Mucosa of stomach (tissue), 1 donor: ENCODE data around the gene MYO7A.
A peak's percentile ranks its signal among the peaks of the same experiment; 100 is the strongest.

ENCODE experiments used
- H3K27me3 ChIP-seq: one replicate; pipeline ENCODE4 v1.7.0; 2013; ENCODE audit warnings: mild to moderate bottlenecking, low read length; ENCODE audit not compliant: control insufficient read depth, insufficient read depth
- H3K36me3 ChIP-seq: one replicate; pipeline ENCODE4 v1.7.0; 2013; ENCODE audit warnings: low read length; ENCODE audit not compliant: control insufficient read depth, insufficient read depth
- H3K4me1 ChIP-seq: one replicate; pipeline ENCODE4 v1.7.0; 2013; ENCODE audit warnings: mild to moderate bottlenecking, low read length; ENCODE audit not compliant: control insufficient read depth, insufficient read depth
- H3K4me3 ChIP-seq: one replicate; pipeline ENCODE4 v1.7.0; 2013; ENCODE audit warnings: low read length
- H3K9ac ChIP-seq: one replicate; pipeline ENCODE4 v1.7.0; 2013; ENCODE audit warnings: mild to moderate bottlenecking, low read length, moderate library complexity
- H3K9me3 ChIP-seq: one replicate; pipeline ENCODE4 v1.7.0; 2013; ENCODE audit warnings: mild to moderate bottlenecking, low read length, moderate library complexity; ENCODE audit not compliant: control insufficient read depth
- donor health status: Pancreatic carcinoma.

The MYO7A gene

DNA sequence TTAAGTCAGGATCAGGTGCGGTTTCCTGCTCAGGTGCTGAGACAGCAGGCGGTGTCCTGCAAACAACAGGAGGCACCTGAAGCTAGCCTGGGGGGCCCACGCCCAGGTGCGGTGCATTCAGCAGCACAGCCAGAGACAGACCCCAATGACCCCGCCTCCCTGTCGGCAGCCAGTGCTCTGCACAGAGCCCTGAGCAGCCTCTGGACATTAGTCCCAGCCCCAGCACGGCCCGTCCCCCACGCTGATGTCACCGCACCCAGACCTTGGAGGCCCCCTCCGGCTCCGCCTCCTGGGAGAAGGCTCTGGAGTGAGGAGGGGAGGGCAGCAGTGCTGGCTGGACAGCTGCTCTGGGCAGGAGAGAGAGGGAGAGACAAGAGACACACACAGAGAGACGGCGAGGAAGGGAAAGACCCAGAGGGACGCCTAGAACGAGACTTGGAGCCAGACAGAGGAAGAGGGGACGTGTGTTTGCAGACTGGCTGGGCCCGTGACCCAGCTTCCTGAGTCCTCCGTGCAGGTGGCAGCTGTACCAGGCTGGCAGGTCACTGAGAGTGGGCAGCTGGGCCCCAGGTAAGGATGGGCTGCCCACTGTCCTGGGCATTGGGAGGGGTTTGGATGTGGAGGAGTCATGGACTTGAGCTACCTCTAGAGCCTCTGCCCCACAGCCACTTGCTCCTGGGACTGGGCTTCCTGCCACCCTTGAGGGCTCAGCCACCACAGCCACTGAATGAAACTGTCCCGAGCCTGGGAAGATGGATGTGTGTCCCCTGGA lies at the start of gene MYO7A:
Gene MYO7A (plus strand): TSS at position 327 of the 772 bp plus-strand sequence. CDS start 2,389 bp downstream, outside the sequence.
- peaks cover 7% of the 10 kb centered on the region for H3K36me3 ChIP-seq
- no peaks in the 10 kb centered on the region for H3K9me3 ChIP-seq
- peak within 1 kb of the TSS; percentile 17 for H3K9ac ChIP-seq
- no peaks in the 10 kb centered on the region for H3K27me3 ChIP-seq
- peaks cover 20% of the 10 kb centered on the region for H3K4me1 ChIP-seq
- H3K4me3 ChIP-seq: peak within 1 kb of the TSS; percentile 2

DNA sequence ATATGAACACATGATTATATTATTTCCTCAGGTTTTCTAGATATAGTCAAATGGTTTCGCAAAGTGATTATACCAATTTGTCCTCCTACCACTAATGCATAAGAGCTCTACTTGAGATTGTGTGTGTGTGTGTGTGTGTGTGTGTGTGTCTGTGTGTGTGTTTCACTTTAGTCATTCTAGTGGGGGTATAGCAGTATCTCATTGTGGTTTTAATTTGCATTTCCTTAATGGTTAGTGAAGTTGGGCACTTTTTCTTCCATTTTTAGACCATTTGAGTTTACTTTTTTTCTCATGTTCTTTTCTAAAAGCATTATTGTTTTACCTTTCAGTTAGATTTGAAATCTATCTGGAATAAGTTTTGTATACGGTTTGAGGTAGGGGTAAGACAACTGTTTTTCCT lies 48.4 kb upstream of the MYO7A start:
- H3K27me3 ChIP-seq: no peaks in the 10 kb centered on the region
- H3K4me1 ChIP-seq: peaks cover 70% of the 10 kb centered on the region
- H3K4me3 ChIP-seq: no peak overlapping the region
- no peaks in the 10 kb centered on the region for H3K9me3 ChIP-seq
- no peaks in the 10 kb centered on the region for H3K36me3 ChIP-seq
- no peak overlapping the region for H3K9ac ChIP-seq

DNA sequence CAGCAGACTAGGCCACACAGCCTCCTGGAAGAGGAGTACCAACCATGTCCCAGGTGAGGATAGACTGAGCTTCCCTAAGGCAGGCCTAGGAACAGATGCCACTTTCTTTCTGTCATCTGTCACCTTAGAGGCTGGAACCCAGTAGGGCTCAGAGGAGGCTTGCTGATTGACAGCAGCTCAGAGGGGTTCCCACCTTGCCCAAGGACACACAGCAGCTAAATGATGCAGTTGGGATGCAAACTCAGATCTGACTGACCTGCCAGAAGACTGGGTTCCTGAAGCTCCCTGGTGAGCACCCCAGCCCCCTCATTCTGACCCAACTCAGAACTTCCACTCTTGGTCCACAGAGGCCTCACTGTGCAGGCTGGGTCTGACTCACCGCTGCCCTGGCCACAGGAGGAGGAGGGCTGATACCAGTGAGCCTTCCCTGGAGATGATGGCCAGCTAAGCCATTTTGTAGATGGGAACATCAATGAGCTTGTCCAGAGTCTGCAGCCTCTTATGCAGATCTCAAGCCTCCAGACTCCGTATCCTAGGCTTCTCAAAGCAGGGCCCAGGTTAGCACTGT lies 47.3 kb upstream of the MYO7A start:
- Histone ChIP-seq H3K27me3 (no peaks in the 10 kb centered on the region), H3K9ac (peak overlapping the region; percentile 3), H3K36me3 (no peaks in the 10 kb centered on the region), H3K4me1 (peaks cover 71% of the 10 kb centered on the region), H3K4me3 (no peak overlapping the region), H3K9me3 (no peaks in the 10 kb centered on the region)

DNA sequence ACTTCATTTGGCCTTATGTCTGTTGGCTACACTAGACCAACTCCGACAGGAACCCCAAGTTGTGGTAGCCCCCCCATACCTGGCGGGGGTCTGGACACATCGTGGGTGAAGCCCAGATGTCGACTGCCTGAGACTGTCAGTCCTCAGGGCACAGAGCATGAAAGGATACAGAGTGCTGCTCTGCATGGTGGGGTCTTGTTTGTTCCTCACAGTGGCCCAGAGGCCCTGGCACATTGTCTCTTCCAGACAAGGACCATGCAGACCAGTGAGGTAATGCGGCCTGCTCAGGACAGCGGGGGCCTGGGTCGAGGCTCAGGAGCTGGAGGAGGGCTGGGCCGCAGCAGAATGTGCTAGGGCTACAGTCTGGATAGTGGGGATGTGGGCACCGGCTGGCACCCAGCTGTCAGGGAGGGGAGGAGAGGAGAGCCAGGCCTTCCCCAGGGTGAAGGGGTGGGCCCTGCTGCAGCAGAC lies 46.6 kb upstream of the MYO7A start:
- peaks cover 71% of the 10 kb centered on the region for H3K4me1 ChIP-seq
- H3K4me3 ChIP-seq: no peak overlapping the region
- peaks cover 6% of the 10 kb centered on the region for H3K36me3 ChIP-seq
- no peaks in the 10 kb centered on the region for H3K9me3 ChIP-seq
- peak overlapping the region; percentile 60 for H3K9ac ChIP-seq
- H3K27me3 ChIP-seq: no peaks in the 10 kb centered on the region

DNA sequence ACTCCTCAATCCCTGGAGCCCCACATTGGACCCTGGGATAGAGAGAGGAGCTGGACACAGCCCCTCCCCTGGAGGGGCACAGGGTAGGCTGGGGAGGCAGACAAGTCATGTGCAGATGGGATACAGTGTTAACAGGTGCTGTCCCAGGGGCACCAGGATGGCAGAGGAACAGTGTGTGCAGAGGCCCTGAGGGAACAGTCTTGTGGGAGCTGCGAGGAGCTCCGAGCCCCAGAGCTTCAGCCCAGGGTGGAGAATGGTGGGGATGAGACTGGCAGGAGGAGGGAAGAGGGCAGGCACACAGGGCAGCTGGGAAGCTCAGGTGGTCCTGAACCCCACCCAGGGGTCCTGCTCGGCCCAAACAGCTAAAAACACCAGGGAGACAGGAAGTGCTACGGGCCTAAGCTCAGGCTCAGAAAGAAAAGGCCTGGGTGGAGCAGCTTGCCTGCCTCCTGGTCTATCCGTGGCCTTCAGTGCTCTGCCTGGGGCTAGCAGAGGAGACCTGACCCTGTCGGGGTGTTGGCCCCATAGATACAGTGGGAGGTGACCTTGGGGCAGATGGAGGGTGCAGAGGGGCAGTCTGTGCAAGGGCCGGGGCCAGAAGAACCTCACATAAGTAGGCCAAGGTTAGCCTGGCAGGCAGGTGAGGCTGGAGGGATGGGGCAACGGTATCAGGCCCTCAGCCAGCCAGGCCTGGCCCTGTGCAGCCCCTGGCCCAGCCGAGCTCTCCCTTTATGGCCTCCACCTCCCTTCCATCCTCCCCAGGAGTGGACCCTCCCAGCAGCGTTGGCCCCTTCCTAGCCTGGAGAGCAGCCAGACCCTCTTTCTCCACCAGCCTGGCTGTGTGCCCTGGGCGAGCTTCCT lies 45.8 kb upstream of the MYO7A start:
- Histone ChIP-seq H3K4me3 (no peak overlapping the region), H3K9ac (peak overlapping the region; percentile 60), H3K4me1 (peaks cover 74% of the 10 kb centered on the region)

DNA sequence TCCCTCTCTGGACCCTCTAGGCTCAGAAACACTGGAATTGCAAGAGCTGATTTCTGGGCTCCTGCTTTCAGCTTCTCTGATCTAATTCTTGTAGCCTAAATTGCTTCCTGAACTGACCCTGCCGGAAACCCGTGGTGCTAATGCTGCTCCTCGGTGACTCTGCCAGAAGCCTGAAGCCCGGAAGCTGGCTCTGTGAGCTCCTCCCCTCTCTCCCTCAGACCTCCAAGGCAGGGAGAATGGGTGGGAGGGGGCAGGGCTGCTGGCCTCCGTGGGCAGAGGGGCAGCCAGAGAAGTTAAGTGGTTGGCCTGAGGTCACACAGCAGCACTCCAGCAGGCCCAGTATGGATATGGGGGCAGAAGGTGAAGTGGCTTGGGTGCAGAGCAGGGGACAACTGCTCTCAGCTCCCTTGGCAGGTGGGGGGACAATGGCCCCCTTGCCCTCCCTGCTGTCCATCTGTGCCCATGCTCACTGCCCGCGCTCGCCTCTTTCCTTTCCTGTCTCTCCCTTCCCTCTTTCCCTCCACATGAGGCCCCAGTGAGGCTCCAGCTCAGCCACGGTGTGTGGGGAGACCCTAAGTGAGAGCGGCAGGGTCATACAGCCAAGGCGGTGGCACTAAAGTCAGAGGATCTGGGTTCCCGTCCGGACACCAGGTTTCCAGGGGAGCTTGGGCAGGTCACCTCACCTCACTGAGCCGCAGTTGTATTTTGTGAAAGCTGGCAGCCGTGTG lies 45.0 kb upstream of the MYO7A start:
- H3K4me1 ChIP-seq: peaks cover 78% of the 10 kb centered on the region
- H3K9me3 ChIP-seq: no peaks in the 10 kb centered on the region
- H3K36me3 ChIP-seq: peaks cover 8% of the 10 kb centered on the region
- peak overlapping the region; percentile 60 for H3K9ac ChIP-seq
- H3K4me3 ChIP-seq: no peak overlapping the region
- no peaks in the 10 kb centered on the region for H3K27me3 ChIP-seq

More for the DNA sequence above, 45.8 kb upstream of the MYO7A start:
- peaks cover 8% of the 10 kb centered on the region for H3K36me3 ChIP-seq
- no peaks in the 10 kb centered on the region for H3K9me3 ChIP-seq
- H3K27me3 ChIP-seq: no peaks in the 10 kb centered on the region

DNA sequence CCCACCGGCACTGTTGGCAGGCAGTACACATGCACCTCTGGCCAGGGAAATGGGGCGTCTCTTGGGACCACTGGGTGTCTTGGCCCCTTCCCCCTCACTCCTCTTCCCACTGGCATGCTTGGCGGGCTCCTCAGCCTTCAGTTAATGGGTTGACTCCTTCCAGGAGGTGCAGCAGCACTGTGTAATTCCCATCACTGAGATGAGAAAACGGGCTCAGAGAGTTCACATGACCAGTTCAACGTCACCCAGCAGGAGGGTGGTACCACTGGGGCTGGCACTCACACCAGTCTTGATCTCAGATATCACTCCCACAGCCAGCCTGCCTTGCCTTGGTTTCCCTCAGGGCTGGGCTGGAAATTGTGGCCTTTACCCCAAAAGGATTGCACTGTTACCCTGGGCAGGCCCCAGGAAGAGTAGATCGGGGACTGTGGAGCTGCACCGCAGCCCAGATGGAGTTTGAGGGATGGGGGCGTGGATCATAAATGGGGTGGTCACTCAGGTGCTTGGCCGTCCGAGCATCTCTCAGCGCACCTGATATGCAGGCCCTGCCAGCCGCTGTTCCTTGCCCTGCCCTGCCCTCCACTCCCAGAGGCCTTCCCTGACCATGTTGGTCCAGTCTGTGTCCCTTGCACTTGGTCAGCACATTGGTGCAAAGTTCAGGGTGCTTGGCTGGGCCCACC lies 44.3 kb upstream of the MYO7A start:
- peaks cover 8% of the 10 kb centered on the region for H3K36me3 ChIP-seq
- peak overlapping the region; percentile 60 for H3K9ac ChIP-seq
- H3K4me3 ChIP-seq: no peak overlapping the region
- peaks cover 85% of the 10 kb centered on the region for H3K4me1 ChIP-seq
- H3K9me3 ChIP-seq: no peaks in the 10 kb centered on the region
- no peaks in the 10 kb centered on the region for H3K27me3 ChIP-seq

DNA sequence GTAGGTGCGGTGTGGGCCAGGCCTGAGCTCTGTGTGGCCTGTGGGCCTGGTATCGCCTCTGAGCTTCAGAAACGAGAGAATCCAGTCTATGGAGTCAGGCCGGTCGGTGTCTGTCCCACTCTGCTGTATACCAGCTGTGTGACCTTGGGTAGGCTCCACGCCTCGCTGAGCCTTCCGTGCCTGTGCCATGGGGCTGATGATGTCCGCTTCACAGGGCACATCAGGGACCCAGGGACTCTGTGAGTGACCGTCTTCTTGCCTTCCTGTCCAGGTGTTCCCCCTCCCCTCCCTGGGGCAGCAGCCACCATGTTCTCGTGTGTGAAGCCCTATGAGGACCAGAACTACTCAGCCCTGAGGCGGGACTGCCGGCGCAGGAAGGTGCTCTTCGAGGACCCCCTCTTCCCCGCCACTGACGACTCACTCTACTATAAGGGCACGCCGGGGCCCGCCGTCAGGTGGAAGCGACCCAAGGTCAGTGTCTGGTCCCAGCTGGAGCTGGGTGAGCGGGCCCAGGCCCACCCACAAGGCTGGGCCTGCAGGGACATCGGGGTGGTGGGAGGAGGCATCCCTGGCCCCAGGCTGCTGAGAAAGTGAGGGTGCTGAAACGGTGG lies 43.4 kb upstream of the MYO7A start:
- Histone ChIP-seq H3K4me3 (no peak overlapping the region), H3K9me3 (no peaks in the 10 kb centered on the region), H3K36me3 (peaks cover 8% of the 10 kb centered on the region), H3K4me1 (peaks cover 95% of the 10 kb centered on the region), H3K27me3 (no peaks in the 10 kb centered on the region), H3K9ac (peak overlapping the region; percentile 27)

DNA sequence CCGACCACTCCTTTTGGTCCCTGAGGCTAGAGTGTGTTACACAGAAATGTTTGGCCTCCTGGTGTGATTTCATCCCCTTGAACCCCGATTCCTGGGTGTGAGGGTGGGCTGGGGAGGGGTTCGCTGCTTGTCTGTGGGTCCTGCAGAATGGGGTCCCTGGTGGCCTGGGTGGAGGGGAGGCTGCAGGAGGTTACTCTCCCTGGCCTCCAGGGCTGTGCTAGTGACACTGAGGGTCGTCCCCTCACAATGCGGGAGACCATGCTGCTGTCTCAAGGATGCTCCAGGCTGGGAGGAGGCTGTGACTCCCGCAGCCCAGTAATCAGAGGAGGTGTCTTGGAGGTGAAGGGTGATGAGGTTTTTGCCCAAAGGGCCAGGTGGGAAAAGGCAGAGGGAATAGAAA lies 42.4 kb upstream of the MYO7A start:
- Histone ChIP-seq H3K9me3 (no peaks in the 10 kb centered on the region), H3K4me3 (no peak overlapping the region), H3K27me3 (no peaks in the 10 kb centered on the region), H3K4me1 (peaks cover 95% of the 10 kb centered on the region), H3K9ac (peak overlapping the region; percentile 70), H3K36me3 (peaks cover 8% of the 10 kb centered on the region)

DNA sequence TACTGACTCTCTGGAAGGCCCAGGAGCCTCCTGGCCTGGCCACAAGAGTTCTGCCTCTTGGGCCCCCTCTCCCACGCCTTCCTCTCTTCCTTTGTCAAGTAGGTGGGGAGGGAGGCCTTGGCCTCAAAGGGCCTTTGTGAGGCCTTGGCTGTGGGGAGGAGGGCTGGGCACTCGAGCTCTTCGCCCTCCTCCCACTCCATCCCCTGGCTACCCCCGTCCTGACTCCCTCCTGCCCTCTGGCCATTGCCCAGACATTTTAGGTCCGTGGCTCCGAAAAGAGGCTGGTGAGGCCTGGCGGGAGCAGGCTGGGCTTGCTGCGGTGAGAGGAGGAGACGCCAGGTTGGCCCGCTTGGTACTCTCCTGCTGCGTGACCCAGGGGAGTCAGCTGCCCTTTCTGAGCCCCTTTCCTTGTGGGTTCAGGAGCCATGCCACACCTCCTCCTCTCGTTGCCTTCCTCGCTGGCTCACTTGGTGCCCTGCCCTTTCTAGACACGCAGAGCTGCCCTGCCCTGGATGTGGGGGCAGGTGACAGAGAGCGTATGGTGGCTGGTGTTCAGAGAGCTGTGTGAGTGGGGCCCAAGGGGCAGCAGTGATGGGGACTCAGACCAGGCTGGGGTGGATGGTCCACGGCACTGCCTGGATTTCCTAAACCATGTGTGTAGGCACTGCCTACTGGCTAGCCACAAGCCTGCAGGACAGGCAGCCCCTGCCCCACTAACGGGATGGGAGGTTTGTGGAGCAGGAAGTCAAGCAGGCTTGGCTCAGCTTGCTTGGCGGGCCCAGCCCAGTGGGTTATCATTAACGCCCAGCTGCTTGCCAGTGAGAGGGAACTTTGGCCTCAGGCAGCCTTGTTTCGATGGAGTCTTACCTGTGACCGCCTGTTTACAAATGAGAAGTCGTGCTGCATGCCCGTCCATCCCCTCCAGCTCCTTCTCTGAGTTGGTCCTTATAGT lies 41.2 kb upstream of the MYO7A start:
- Histone ChIP-seq H3K36me3 (peaks cover 8% of the 10 kb centered on the region), H3K9me3 (no peaks in the 10 kb centered on the region), H3K4me1 (peaks cover 95% of the 10 kb centered on the region), H3K4me3 (no peak overlapping the region), H3K27me3 (no peaks in the 10 kb centered on the region), H3K9ac (peak overlapping the region; percentile 70)
